ENCODE measurements around the gene GINS1.

The GINS1 gene

DNA sequence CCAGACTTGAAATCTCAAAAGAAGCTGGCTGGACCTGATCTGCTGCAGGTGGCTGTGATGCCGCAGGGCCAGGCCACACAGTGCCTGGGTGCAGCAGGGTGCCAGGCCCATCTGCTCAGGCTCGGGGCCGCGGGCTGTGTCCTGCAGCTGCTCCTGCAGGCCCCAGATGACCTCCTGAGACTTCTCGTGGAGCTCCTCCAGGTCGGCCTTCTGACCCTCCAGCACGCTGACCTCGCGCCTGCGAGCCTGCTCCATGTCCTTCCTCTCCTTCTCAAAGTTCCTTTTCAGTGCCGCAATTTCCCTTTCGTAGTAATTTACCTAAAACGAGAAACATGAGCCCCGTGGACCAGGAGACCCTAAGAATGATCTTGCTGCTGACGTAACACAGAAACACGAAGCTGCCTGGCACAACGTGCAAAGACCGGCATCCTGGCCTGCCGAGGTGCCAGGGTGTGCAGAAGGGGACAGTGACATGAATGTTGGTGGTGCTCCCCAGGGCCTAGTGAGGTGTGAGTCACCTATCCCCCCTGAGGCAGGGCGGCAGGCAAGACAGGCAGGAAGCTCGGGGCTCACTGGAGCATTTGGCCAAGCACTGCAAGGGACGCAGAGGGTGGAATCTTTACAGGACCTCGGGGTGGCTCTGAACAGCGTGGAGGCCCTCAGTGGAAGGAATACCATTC, 71.6 kb downstream of the GINS1 start:
- DNase-seq, result no peak

DNA sequence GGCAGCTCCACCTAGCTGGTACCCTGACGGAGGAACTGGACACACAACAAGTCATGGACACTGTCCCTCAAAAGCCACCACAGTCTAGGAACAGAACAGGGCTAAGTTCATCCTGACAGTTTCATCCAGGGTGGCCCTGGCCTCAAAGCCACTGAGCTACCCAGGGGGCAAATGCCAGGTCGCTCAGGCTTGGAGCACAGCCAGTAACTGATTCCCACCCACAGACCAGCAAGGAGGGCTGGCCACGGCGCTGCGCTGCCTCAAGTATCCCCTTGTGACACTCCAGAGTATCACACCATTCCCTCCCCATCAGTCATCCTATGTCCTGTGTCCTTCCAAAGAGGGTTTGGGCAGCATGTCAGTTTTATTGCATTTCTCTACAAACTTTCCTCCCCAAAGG, 72.2 kb downstream of the GINS1 start:
- DNase-seq, result no peak

DNA sequence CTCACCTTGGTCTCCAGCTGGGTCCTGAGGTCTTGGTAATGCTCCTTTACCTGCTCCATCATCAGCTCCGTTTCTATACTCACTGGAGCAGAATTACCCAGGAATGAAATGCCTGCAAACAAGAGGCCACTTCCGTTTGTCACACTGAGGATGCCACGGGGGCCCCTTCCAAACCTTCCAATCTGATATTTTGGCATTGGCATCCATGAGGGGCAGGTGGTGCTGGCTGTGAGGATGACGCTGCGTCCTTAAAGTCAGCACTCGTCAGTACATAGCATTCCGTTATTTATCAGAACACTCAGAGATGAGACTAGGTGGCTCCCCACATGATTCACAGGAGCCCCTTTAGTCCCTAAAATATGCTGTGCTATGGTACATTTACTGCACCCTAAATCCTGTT, 72.7 kb downstream of the GINS1 start:
- no peak for DNase-seq

DNA sequence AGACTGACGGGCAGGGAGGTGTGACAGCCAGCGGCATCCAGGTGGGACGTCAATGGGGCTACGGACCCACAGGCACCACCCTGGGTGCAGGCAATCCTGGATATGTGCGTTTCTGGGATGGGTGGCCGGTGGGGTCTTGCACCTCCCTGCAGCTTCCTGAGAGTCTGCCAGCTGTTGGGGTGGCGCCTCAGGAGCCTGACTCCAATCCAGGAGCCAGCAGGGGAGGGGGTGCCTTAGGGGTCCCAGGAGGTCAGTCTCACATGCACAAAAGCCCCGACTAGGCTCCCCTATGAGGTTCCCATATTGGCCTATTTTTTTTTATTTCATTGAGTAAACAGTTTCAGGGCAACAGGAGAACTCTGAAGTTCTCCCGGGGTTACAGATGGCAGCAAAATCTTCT, 73.3 kb downstream of the GINS1 start:
- no peak for DNase-seq

DNA sequence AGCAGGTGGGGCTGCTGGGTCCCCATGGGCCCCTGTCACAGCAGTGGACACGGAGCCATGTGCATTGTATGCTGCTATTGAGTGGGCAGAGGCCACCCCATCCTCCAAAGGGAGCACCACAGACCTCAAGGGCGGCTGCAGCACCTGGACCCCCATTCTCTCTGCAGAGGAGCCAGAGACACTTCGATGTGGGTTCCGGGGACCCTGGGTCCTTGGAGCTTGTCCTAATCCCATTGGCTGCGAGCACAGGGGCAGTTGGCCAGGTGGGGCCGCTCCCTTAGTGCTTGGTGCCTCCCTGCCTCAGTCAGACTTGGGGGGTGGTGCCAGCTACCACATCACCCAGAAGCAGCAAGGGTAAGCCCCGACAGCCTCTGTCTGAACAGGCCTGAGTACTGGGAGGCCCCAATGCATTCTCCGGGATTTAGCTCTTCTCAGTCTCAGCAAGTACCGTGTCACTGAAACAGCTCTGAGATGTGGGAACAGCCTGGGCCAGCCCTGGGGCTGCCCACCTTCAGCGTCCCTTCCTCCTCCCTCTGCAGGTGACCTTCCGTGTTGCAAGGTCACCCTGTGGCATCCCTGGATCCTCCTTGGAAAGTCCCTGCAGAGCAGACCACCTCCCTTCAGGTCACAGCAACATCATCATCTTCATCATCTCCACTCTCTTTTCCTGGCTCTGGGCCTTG, 73.9 kb downstream of the GINS1 start:
- DNase-seq, result no peak

DNA sequence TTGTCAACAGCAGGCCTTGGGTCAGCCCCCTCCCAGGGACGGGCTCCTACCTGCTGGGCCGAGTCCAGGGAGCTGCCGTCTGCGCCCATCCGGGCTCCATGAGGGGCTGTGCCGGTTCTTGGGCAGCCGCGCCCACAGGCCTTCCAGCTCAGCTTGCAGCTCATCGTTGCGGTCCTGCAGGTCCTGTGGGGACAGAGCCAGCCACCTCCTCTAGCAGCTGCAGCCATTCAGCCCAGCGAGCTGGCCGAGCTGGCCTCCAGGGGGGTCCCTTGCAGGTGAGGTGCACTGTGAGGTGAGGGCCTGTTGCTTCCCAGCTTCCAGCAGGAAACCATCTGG, 74.4 kb downstream of the GINS1 start:
- DNase-seq, result no peak

DNA sequence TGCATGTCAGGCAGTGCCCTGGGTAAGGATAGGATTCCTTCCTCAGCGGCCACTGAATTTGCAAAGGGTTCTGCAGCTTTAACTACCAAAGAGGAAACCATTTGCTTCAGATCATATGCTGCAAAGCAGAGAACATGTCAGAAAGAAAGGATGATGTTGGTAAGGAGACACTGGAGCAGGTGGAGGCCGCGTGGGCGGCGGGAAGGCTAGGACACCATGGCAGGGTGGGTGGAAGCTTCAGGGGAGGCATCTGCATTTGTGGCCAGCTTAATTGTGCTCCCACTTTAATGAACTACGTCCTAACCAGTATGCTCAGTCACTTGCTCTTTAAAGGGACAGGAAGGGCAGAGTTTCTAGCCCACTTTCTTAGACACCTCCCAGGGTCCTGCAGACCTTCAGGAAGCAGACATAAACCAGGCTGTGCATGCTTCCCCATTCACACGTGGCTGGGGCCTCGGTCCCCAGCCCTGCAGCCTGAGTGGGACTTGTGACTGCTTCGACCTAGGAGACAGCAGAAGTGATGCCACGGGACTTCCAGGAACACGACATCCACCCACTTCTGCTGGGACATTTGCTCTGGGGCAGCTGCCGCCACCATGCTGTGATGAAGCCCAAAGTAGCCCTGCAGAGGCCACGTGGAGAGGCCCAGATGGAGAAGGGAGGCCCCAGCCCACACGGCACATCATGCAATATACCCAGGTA, 76.1 kb downstream of the GINS1 start:
- DNase-seq, result no peak

DNA sequence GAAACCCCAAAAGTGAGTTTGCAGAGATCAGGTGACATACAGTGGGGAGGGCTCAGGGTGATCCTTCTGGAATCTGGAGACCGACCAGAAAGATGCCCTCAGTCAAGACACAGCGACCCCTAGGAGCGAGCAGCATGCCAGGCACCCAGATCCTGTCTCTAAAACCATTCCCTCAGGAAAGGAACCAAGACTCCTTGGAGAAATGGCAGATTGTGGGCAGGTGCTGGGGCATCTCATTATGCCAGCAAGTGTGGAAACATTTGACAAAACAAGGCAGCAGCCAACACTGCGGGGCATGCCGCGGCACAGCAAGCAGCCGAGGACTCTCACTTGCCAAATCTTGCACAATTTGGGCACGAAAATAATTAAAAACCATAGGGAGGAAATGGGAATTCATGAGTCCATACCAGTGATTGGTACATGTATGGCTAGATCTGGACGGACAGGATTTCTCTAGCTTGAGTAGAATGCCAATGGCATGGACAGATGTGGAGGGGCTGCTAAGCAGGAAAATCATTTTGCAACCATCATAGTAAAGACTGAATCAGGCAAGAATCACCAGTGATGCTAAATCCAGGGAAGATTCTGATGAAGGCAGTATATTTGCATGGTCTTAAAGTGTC, 76.9 kb downstream of the GINS1 start:
- no peak for DNase-seq

DNA sequence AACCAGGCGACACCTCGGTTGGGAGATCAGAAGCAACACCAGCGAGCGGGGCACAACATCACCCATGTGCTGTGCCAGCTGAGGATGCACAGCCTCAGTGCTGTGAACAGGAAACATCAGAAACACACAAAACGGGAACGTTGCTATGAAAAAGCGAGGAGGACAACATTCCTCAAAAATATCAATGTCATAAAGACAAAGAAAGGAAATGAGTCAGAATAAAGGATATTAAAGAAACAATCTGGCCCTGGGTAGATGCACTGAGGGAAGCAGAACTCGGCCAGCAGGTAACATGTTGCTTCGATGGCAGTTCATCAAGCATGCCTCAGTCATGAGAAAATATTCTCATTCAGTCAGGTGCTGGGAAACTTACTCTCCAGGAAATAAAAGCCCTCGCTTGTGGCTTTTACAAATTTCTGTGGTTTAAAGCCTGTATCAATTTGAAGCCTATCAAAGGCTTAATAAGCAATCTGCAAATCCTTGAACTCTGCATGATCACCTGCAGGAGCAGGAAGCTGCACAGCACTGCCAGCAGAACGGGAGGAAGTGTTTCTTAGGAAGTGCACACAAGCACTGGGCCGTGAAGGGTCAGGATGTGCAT, 77.5 kb downstream of the GINS1 start:
- DNase-seq, result no peak

DNA sequence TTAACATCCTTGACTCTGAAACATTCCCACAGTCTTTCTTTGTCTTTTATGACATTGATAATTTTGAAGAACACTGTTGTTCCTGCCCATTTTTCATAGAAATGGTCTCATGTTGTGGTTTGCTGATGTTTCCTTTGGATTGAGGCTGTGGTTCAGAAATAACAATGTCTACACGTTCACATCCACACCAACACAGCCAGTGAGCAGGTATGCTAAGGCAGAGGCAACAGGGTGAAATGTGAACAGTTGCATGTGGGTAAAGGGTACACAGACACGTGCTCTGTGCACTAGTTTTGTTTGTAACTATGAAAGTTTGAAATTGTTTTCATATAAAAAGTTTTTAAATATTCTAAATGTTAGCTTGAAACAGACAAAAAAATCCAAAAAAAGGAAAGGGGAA, 78.4 kb downstream of the GINS1 start:
- DNase-seq, result no peak

DNA sequence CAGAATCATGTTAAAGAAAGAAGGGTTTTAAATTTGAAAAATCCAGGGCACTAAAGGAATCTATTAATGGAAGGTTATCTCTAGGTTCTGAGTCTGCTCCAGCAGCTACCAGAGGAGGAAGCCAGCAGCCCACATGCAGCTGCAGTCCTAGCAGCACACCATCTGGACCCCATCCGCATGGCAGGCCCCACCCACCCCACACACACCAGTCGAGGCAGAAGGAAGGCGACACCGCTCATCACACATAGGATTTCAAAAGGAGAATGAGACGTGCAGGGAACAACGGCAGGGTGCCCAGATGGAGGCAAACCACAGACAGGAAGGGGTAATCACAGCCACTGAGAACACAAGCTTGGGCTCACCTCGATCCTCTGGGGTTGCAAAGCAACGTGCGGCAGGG, 78.9 kb downstream of the GINS1 start:
- DNase-seq, result no peak

DNA sequence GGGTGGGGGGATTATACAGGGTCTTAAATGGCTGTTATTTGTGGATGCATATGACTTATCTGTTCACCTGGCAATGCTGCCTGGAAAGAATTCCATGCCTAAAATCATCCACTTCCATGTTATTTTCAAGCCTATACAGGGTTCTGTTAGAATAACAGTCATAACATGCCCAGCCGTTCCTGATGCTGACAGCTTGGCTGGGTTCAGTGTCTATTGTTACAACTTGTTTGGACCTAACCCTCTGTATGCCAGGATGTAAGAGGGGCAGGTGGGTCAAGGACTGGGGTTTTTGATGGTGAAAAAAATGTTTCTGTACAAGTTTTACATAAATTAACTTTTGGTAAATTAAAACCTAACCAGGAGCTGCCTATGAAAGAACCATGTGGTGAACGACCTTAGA, 79.8 kb downstream of the GINS1 start:
- no peak for DNase-seq

DNA sequence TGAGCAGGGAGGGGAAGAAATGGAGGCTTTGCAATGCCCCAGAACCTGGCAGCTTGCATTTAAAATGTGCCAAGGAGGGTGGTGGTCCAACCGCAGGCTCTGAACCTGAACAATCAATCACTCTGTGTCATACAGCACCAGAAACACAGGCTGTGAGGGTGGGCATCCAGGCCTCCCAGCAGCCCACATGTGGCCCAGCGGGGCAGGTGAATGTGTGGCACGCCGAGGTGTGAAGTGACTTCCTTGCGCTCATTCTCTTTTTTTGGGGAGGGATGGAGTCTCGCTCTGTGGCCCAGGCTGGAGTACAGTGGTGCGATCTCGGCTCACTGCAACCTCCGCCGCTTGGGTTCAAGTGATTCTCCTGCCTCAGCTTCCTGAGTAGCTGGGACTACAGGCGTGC, 80.5 kb downstream of the GINS1 start:
- DNase-seq, result no peak

DNA sequence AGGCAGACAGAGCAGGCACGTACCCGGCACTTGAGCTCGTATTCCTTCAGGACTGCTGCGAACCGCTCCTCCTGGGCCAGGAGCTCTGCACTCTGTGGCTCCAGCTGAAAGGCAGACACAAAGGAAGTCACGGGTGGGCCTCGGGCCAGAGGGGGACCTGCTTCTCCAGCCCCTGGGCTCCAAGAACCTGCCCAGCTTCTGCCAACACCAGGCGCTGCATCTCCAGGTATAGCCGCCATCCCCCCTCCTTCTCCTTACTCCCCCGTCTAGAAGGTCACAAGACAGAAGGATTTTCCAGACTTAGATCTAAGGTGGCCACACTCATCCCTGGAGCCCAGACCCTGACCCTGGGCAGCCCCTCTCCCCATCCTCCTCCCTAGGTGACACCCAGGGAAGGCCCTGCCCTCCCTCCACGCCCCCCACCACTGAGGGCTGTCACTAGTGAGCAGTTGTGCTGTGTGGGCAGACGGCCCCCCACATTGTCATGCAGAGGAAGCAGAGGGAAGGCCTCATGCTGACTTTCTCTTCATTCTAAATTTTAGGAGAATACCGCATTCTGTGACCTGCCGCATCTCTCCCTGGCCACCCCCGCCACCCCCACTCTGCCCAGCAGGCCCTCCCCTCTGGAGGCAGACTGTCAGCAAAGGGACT, 81.9 kb downstream of the GINS1 start:
- no peak for DNase-seq

DNA sequence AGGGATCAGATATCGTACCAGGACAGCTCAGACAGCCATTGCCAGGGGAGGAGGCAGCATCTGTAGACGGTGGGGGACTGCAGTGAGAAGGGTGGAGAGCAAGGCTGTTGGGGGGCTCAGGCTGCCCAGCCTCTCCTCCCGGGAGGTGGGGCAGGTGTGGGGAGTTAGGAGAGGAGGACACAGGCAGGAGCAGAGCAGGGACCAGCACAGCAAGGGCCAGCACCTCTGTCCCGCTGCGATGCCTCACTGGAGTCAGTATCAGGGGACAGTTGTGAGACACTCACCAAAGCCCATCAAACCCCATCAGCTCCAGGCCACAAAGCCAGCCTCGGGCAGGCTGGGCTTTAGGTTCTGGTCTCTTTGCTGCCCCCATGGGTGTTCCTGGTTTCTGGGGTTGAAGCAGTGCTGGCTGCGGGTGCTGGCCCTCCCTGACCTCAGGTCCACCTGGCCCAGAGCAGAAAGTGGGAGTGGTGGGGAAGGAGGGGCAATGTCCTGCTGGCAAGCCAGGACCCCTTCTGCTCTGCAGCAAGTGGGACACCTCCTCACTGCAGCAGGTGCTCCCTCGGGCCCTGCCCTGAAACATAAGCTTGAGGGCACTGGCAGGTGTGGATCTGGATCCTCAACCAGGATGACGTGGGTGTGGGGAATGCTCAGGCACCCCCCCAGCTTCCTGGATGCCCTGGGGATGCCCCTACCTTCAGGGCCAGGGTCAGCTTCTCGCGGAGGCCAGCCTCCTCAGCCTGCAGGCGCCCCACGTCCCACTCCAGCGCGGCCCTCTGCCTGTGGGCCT, 83.4 kb downstream of the GINS1 start:
- no peak for DNase-seq

DNA sequence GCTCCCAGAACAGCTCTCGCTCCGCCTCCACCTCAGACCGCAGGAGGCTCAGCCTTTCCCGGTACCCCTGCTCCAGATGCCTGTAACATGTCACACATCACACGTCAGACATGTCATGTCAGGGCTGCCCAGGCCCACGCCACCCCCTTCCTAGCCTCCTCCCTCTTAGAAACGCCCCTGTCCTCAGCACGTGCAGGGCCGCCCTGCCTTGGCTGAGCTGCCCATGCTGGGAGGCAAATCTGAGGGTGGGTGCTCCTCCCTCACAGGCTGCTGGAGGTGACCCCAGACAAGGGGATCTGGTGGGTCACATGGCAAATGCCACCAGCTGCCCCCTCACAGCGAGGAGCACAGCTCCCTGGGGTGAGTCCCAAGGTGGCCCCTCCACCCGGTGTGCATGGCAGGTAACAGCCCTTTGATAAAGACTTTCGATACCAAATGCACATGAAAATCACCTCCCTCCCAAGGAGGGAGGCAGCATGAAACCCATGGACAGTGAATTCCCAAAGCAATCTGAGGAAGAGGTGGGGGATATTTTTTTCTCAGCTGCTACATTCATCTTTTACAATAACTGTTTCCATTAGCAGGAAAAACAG, 84.1 kb downstream of the GINS1 start:
- DNase-seq, result no peak

DNA sequence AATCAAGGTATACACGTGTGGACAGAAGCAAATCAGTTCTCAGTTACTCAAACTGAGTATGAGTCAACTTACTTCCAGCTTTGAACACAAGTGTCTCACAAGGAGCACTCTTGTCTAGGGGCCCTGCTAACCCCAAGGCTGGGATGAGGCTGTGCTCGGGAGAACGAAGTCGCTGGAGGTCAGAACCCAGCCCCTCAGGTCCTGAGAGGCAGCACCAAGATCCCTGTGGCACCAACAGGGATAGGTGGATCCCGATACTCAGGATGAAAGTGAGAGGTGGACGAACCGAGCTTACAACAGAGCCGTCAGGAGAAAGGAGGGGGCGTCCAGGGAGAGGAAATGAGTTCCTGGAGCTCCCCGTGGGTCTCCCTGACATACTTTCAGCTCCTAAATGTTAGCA, 85.7 kb downstream of the GINS1 start:
- no peak for DNase-seq

DNA sequence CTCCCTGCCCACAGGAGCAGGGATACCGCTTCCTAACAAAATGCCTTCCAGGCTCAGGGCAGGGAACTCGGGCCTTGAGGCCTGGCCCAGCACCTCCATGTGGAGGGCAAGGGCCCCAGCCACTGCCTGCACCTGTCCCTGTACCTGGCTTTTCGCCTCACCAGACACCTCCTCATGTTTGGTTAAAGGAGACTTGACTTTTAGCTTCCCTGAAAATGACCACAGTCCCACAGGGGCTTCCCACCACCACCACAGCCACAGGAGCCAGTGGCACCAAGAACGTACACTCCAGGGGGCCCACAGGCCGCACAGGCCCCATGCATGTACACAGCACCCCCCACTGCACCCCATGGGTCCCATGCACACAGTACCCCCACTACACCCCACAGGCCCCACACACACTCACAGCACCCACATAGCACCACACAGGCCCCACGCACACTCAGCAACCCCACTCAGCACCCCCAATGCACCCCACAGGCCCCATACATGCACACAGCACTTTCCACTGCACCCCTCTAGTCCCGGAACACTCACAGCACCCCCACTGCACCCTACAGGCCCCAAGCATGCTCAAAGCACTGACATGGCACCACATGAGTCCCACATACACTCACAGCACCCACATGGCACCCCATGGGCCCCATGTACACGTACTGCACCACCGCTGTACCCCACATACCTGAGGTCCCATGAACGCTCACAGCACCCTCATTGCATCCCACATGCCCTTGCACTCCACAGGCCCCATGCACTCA, 86.5 kb downstream of the GINS1 start:
- DNase-seq, result no peak

DNA sequence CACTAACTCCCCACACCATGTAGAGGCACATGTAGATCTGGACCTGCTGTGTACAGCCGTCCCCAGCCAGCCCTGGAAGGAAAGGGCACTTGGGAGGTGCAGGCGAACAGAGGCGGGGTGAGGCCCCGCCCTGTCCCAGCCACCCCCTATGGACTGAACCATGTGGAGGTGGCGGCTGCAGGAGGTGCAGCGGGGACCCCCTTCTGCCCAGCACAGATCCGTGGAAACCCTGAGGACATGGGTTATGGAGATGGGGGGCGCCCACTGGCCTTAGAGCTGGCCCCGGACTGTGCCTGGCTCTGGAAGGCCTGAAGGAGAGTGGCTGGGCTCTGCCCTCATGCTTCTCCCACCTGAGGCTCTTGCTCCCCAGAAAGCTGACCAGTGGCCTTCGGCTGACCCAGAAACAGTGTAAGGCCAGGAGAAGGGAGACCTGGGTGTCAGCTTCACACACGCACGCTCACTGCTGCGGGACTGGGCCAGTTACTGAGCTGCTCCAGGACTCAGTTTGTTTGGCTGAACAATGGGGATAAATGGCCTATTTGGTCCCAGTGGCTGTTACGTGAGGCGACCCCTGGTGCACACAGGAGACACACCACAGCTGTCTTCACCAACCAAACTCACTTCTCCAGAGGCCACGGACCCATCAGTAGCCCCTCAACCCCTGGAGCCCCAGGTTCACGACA, 87.2 kb downstream of the GINS1 start:
- no peak for DNase-seq

DNA sequence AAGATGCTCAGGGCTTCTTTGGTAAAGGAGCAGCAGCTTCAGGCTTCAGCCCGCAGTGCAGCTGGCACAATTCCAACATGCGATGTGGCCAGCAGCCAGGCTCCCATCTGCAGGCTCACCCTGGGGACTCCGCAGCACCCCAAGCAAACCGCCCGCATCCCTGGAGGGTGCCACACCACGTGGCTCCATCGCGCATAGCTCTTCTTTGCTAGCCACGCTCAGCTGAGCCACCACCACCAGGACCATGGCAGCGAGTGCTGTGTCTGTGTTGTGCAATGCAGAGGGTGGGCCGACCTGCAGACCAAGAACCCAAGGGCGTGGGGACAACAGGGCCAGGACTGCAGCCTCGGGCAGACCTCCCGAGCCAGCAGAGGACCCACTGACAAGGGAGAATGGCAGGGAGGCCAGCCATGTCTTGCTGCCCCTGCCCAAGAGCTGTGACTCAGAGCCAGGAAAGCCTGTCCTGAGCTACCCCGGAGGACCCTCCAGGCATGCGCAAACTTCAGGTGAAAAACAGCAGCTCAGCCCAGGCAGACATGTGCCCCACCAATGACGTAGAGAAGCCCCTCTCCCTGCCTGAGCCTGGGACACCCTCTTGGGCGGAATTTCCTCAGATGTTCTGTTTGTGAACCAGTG, 87.8 kb downstream of the GINS1 start:
- no peak for DNase-seq
